Endothelial cell (in vitro differentiated cells): Measurements from ENCODE around the gene CTTNBP2. TPM values are rescaled to one million over a fixed set of nuclear protein-coding genes. Genes with fewer than 3 reads are reported as not detected.

Experiments
- DNase-seq: peaks from one replicate; pipeline ENCODE4 v3.0.0; 2021; ENCODE audit warnings: low spot score
- H3K27ac Mint-ChIP-seq: one replicate; pipeline ENCODE4 v1.8.0; 2021; ENCODE audit warnings: mixed read lengths, inconsistent platforms; ENCODE audit not compliant: unreplicated experiment
- H3K27me3 Mint-ChIP-seq: one replicate; pipeline ENCODE4 v1.8.0; 2021; ENCODE audit warnings: mild to moderate bottlenecking, moderate library complexity, mixed read lengths, inconsistent platforms; ENCODE audit not compliant: unreplicated experiment
- H3K36me3 Mint-ChIP-seq: one replicate; pipeline ENCODE4 v1.8.0; 2021; ENCODE audit warnings: mild to moderate bottlenecking, low read depth, mixed read lengths, inconsistent platforms; ENCODE audit not compliant: unreplicated experiment
- H3K4me1 Mint-ChIP-seq: one replicate; pipeline ENCODE4 v1.8.0; 2021; ENCODE audit warnings: mild to moderate bottlenecking, mixed read lengths, inconsistent platforms; ENCODE audit not compliant: unreplicated experiment
- H3K4me3 Mint-ChIP-seq: one replicate; pipeline ENCODE4 v1.8.0; 2021; ENCODE audit warnings: mild to moderate bottlenecking, mixed read lengths, inconsistent platforms; ENCODE audit not compliant: unreplicated experiment
- H3K9me3 Mint-ChIP-seq: one replicate; pipeline ENCODE4 v1.8.0; 2021; ENCODE audit warnings: mixed read lengths, inconsistent platforms; ENCODE audit not compliant: unreplicated experiment
- total RNA-seq: library from RNA; stranded (reverse); fragmentation: NEBNext Ultra II Directional; extraction: Animal tissue kit (Norgen Biotek cat#: 25700); gene quantifications from one replicate; pipeline ENCODE4 v1.2.1, GENCODE V29; 2021; ENCODE audit not compliant: unreplicated experiment
- TF ChIP-seq, protein P1 (sequence below): fragments of 200-600 bp; sonication (generic); IDR thresholded peaks from one replicate; pipeline ENCODE4 v1.5.0; 2021; ENCODE audit warnings: antibody characterized with exemption; ENCODE audit not compliant: unreplicated experiment

CTTNBP2 gene
- total RNA-seq, 1 donor from 2014 or later, result 24.4 TPM

DNA sequence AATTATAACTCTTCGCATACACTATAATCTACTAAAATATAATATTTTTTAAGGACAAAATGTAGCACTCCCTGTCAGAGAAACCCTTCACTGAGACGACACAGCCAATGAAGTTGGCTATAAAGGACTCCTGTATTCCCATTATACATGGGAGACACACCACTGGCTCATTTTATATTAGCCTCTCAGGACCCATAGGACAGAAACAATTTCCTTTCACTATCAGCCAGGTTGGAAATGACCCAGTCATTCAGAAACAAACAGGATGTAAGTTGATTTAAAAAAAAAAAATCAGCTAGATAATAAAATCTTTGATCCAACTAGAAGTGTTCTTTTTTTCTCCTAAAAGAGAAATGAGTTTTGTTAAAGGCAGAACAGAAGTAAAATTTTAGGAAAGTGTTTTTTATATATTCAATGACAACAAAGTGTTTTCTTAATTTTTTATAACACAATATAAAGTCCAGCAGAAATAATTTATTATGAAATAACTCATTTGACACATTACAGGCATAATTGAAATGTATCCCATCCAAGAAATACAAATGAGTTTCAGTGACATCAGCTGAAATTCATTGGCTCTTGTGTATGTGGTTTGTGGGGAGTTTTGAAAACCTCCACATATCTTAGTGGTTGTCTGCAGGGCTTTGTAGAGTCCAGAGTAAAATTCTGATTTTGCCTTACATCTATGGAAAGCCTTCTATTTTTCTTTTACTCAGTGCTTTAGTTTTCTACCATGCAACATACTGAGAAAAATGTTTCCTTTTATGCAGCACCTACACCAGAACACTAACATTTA is 64.1 kb downstream of the CTTNBP2 start:
- no peaks in the 10 kb centered on the region for H3K9me3 Mint-ChIP-seq
- H3K27me3 Mint-ChIP-seq, result no peaks in the 10 kb centered on the region
- no peaks in the 10 kb centered on the region for H3K36me3 Mint-ChIP-seq
- peaks cover 7% of the 10 kb centered on the region for H3K4me1 Mint-ChIP-seq
- TF ChIP-seq, protein P1, sequence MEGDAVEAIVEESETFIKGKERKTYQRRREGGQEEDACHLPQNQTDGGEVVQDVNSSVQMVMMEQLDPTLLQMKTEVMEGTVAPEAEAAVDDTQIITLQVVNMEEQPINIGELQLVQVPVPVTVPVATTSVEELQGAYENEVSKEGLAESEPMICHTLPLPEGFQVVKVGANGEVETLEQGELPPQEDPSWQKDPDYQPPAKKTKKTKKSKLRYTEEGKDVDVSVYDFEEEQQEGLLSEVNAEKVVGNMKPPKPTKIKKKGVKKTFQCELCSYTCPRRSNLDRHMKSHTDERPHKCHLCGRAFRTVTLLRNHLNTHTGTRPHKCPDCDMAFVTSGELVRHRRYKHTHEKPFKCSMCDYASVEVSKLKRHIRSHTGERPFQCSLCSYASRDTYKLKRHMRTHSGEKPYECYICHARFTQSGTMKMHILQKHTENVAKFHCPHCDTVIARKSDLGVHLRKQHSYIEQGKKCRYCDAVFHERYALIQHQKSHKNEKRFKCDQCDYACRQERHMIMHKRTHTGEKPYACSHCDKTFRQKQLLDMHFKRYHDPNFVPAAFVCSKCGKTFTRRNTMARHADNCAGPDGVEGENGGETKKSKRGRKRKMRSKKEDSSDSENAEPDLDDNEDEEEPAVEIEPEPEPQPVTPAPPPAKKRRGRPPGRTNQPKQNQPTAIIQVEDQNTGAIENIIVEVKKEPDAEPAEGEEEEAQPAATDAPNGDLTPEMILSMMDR, result no peak
- no peak overlapping the region for H3K27ac Mint-ChIP-seq
- DNase-seq, result no peak
- H3K4me3 Mint-ChIP-seq, result no peak overlapping the region

DNA sequence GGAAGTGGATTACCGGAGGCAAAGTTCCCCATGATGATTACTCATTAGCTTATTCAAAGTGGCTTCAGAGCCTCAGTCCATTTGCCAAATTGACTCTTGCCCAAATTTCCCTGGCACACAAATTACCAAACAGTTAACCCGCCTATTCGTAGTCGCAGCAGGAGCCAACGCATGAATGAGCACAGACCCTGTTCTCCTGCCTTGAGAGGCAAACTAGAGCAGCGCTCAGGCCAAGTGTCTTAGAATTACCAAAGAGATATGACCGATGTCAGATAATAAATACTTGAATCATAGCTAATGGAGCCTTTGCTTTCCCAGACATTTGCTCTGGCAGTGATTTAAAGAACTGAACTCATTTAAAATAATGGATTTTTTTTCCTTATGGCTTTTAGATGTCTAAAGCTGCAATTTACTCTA is 64.9 kb downstream of the CTTNBP2 start:
- Mint-ChIP-seq H3K27me3 (no peaks in the 10 kb centered on the region), H3K27ac (no peak overlapping the region), H3K4me1 (peaks cover 4% of the 10 kb centered on the region), H3K4me3 (no peak overlapping the region), H3K36me3 (no peaks in the 10 kb centered on the region), H3K9me3 (no peaks in the 10 kb centered on the region)
- DNase-seq, result no peak
- TF ChIP-seq, protein P1, result no peak

DNA sequence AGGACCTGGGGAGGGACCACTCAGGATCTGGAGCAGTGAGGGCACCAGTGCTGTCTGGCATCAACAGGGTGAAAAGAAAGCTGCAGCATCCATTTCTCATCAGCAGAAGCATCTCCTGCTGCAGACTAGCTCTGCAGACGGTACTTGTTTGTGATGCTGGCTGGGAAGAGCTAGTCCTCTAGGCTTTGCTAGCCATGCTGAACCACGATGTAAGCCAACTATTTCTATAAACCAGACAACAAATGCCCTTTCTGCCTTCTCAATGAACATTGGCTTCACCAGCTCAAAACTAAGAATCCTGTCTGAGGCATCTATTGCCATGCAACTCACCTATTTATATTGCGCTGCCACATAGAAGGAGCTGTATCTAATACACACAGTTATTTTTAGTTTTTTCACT is 65.6 kb downstream of the CTTNBP2 start:
- Mint-ChIP-seq H3K9me3 (no peaks in the 10 kb centered on the region), H3K4me1 (peaks cover 4% of the 10 kb centered on the region), H3K27me3 (no peaks in the 10 kb centered on the region), H3K36me3 (no peaks in the 10 kb centered on the region), H3K4me3 (no peak overlapping the region), H3K27ac (no peak overlapping the region)
- no peak for DNase-seq
- TF ChIP-seq, protein P1, result no peak

DNA sequence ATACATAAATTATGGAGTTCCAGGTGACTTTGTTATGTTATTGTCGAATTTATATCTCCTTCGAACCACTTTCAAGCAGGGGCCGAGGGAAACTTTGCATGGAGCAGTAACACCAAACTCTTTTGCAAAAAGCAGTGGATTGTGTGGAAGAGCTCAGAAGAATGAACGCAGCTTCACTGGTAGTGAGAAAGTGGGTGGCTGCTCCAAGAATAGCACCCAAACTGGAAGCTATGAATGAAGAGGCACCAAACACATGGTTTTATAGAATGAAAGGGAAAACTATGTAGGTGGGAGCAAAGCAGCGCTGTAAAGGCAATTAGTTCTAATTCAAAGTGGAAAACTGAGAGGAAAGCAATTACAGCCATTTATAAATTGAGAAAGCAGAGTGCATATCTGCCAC is 67.2 kb downstream of the CTTNBP2 start:
- TF ChIP-seq, protein P1, result no peak
- peaks cover 4% of the 10 kb centered on the region for H3K4me1 Mint-ChIP-seq
- H3K27ac Mint-ChIP-seq, result no peak overlapping the region
- no peaks in the 10 kb centered on the region for H3K36me3 Mint-ChIP-seq
- H3K9me3 Mint-ChIP-seq, result no peaks in the 10 kb centered on the region
- no peak overlapping the region for H3K4me3 Mint-ChIP-seq
- DNase-seq, result no peak
- no peaks in the 10 kb centered on the region for H3K27me3 Mint-ChIP-seq

DNA sequence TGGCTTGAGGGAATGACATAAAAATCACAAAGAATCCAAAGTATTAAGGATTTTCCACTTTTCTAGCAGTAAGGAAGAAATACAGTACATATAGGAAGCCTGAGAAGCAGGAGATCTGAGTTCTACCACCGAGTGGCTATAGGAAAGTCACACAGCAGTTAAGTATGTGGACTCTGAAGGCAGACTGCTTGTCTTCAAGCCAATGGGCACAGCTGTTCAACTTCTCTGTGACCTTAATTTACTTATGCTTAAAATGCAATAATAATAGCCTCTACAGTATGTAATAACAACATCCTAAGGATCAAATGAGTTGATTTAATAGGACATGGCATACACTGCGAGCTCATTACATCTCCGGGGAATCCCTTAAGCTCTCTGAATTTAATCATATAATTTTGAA is 68.0 kb downstream of the CTTNBP2 start:
- Mint-ChIP-seq H3K9me3 (no peaks in the 10 kb centered on the region), H3K4me3 (no peak overlapping the region), H3K27ac (no peak overlapping the region), H3K36me3 (no peaks in the 10 kb centered on the region), H3K27me3 (no peaks in the 10 kb centered on the region), H3K4me1 (no peaks in the 10 kb centered on the region)
- TF ChIP-seq, protein P1, result no peak
- DNase-seq, result no peak
